A673 (cell line): Measurements from ENCODE around the gene STX8.

Source experiments
- EZH2 ChIP-seq: fragments of 200-600 bp; sonication (generic); IDR thresholded peaks from 2 replicates; pipeline ENCODE4 v1.6.1; 2017; ENCODE audit warnings: borderline replicate concordance, low read depth, mild to moderate bottlenecking, mixed read lengths, antibody characterized with exemption, low read length; ENCODE audit not compliant: poor library complexity, severe bottlenecking
- TF ChIP-seq, protein P1 (sequence below): fragments of 300-800, 200-600 bp; sonication (generic); conservative IDR thresholded peaks from 2 replicates; pipeline ENCODE4 v1.5.1; 2017; ENCODE audit warnings: low read depth, mild to moderate bottlenecking, antibody characterized with exemption, low read length, moderate library complexity, mixed read lengths

DNA sequence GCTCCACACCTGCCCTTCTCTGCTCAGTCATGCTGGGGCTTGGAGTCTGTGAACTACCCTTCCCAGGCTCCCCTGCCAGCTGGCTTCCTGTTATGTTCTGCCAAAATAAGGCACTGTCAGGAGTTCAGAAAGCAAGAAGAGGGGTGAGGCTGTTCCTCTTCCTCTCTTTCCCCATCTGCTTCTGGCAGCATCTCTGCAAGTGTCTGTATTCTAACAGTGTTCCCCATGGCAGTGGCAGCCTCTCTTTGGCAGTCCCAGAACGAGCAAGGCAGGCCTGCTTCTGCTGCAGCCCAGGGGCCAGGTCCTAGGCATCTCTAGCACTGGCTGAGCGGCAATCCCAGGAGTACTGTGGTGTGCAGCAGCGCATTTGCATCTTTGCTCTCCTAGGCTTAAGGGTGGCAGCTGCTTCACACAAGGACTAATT is 219.1 kb downstream of the STX8 start:
- TF ChIP-seq, protein P1, sequence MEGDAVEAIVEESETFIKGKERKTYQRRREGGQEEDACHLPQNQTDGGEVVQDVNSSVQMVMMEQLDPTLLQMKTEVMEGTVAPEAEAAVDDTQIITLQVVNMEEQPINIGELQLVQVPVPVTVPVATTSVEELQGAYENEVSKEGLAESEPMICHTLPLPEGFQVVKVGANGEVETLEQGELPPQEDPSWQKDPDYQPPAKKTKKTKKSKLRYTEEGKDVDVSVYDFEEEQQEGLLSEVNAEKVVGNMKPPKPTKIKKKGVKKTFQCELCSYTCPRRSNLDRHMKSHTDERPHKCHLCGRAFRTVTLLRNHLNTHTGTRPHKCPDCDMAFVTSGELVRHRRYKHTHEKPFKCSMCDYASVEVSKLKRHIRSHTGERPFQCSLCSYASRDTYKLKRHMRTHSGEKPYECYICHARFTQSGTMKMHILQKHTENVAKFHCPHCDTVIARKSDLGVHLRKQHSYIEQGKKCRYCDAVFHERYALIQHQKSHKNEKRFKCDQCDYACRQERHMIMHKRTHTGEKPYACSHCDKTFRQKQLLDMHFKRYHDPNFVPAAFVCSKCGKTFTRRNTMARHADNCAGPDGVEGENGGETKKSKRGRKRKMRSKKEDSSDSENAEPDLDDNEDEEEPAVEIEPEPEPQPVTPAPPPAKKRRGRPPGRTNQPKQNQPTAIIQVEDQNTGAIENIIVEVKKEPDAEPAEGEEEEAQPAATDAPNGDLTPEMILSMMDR, result no peak
- no peak for TF ChIP-seq EZH2
